ENCODE data around the gene FDX2.
A peak's percentile ranks its signal among the peaks of the same experiment; 100 is the strongest.

Gene FDX2

DNA sequence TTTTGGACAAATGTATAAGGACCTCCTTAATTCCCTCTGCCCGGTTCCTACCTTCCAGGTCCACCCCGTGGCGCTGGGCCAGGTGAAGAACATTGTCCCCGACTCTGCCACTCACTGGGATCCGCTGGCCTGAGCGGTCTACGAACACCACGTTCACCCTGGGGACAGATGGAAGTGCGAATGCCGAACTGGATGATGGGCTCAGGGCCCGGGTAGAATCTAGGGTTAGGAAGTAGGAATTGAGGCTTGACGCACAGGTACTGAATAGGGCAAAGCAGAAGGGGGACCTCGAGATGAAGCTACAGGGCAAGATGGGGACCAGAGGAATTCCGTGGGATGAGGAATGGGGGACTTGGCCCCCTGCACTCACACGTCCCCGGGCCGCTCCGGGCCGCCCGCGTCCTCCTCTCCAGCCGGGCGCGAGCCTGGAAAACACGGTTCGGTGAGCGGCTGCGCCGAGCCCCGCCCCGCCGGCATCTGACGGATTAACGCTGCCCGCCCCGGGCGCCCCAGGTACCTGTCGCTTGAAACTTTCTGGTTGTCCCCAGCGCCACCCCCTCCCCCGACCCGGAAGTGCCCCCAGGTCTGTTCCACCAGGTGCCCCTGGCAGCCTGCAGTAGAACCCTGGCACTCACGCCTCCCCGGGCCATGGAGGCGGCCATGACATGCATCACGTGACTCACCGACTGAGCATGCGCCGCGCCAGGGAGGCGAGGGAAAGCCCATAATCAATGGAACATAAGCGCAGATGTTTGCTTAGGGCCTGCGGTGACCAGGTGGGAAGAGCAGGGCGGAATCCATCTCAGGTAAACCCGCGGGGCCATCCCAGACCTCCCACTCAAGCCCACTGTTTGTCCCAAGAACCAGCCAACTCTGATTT, at the start of gene FDX2:
FDX2 (minus strand) TSS at position 681 of the 880 bp plus-strand sequence; CDS start at position 662, 19 bp downstream.
- Histone ChIP-seq H3K27ac (peak within 1 kb of the TSS; percentile 50 to 69), H3K4me1 (peaks cover 0 to 16% (median 10%) of the 10 kb centered on the region in 4 donors), H3K36me3 (peaks cover 27 to 59% (median 31%) of the 10 kb centered on the region in 3 donors), H3K4me3 (peak within 1 kb of the TSS; percentile 66 to 71), H3K9me3 (no peaks in the 10 kb centered on the region), H3K27me3 (no peaks in the 10 kb centered on the region)
- intact Hi-C loops (cut with DNase I; ENCODE audit: low total_unique reads): no loop called here
- TF ChIP-seq, protein P1, sequence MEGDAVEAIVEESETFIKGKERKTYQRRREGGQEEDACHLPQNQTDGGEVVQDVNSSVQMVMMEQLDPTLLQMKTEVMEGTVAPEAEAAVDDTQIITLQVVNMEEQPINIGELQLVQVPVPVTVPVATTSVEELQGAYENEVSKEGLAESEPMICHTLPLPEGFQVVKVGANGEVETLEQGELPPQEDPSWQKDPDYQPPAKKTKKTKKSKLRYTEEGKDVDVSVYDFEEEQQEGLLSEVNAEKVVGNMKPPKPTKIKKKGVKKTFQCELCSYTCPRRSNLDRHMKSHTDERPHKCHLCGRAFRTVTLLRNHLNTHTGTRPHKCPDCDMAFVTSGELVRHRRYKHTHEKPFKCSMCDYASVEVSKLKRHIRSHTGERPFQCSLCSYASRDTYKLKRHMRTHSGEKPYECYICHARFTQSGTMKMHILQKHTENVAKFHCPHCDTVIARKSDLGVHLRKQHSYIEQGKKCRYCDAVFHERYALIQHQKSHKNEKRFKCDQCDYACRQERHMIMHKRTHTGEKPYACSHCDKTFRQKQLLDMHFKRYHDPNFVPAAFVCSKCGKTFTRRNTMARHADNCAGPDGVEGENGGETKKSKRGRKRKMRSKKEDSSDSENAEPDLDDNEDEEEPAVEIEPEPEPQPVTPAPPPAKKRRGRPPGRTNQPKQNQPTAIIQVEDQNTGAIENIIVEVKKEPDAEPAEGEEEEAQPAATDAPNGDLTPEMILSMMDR (IDR thresholded peaks at IDR 0.05): no peak
- peak; percentile 84 to 88 for DNase-seq

DNA sequence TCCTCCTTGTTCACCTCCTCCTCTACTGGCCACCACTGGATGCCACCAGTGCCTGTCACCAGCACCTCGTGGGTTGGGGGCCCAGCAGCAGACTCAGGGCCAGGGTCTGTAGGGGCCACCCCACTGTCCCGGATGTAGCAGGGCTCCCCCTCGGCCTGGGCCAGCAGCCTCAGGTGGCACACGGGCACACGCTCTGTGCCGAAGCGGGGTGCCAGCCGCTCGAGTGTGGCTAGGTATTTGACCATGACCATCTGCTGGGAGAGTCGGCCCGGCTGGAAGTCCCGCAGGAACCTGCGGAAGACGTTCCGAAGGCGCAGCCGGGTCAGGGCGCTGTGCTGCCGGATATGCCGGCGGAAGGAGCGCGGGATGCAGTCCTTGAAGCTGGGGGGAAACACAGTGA, 49.7 kb upstream of the FDX2 start:
- Histone ChIP-seq H3K36me3 (peaks cover 55 to 99% (median 91%) of the 10 kb centered on the region in 3 donors), H3K4me1 (no peaks in the 10 kb centered on the region), H3K9me3 (no peaks in the 10 kb centered on the region), H3K4me3 (no peak overlapping the region), H3K27me3 (no peaks in the 10 kb centered on the region), H3K27ac (no peak overlapping the region)
- DNase-seq: no peak
- intact Hi-C loops (cut with DNase I; ENCODE audit: low total_unique reads): no loop called here
- TF ChIP-seq, protein P1 (IDR thresholded peaks at IDR 0.05): no peak

DNA sequence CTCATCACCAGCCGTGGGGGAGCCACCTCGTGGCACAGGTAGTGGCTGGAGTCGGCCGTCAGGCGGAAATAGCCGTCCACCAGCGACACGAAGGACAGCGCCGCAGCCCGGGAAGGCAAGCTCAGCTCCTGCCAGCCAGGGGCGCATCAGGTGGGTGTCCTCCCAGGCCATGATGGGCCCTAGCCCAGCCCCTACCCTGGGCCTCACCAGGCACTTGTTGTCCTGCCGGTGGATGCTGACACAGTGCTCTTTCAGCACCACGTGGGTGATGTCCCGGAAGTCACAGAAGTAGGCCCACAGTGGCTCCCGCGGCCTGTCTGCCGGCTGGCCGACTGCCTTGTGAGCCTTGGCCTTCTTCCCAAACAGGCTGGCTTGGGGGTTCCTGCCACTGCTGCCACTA, 48.8 kb upstream of the FDX2 start:
- Histone ChIP-seq H3K4me3 (no peak overlapping the region), H3K27ac (no peak overlapping the region), H3K27me3 (no peaks in the 10 kb centered on the region), H3K36me3 (peaks cover 58 to 99% (median 96%) of the 10 kb centered on the region in 3 donors), H3K9me3 (no peaks in the 10 kb centered on the region), H3K4me1 (no peaks in the 10 kb centered on the region)
- no peak for DNase-seq
- intact Hi-C loops (cut with DNase I; ENCODE audit: low total_unique reads): no loop called here
- TF ChIP-seq, protein P1 (IDR thresholded peaks at IDR 0.05): no peak

DNA sequence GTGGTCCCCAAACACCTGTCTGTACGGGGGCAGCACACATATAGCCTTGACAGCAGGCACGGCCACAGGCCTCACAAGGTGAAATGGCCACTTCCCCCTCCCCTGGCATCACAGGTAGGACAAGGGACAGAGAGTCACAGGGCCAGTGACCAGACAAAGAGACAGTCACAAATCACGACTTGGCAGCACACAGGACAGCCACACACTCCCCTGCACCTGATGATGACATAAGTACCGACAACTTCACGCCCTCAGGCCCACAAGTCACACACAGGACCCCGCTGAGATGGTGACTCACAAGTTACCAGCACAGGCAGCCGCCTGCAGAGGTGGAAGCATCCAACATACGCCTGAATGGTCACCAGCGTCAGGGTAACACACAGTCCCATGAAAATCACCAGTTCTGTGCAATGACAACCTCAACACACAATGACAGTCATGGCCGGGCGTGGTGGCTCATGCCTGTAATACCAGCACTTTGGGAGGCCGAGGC, 48.0 kb upstream of the FDX2 start:
- H3K4me3 ChIP-seq: no peak overlapping the region
- no peak for DNase-seq
- TF ChIP-seq, protein P1 (IDR thresholded peaks at IDR 0.05): no peak
- no peaks in the 10 kb centered on the region for H3K27me3 ChIP-seq
- intact Hi-C loops (cut with DNase I; ENCODE audit: low total_unique reads): no loop called here
- no peaks in the 10 kb centered on the region for H3K9me3 ChIP-seq
- H3K4me1 ChIP-seq: no peaks in the 10 kb centered on the region
- no peak overlapping the region for H3K27ac ChIP-seq
- H3K36me3 ChIP-seq: peaks cover 54 to 100% (median 96%) of the 10 kb centered on the region in 3 donors

DNA sequence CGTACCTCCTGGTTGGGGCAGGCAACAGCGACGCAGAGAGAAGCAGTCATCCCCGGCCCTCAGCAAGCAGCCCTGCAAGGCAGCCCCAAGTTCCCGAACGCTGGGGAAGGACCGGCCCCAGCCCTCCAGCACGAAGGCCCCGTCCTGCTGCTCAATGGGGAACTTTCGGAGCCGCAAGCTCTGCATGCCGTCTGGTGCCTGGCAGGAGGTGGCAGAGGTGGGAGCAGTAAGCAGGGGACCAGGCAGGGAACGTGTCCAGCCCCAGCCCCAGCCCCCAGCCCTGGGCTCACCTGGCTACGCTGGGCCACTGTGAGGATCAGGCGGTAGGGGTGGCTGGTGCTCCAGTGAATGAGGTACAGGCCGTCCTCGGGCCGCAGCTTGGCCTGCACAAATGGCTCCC, 46.4 kb upstream of the FDX2 start:
- intact Hi-C loops (cut with DNase I; ENCODE audit: low total_unique reads): no loop called here
- Histone ChIP-seq H3K4me3 (no peak overlapping the region), H3K9me3 (no peaks in the 10 kb centered on the region), H3K27me3 (no peaks in the 10 kb centered on the region), H3K27ac (no peak overlapping the region), H3K4me1 (no peaks in the 10 kb centered on the region), H3K36me3 (peaks cover 53 to 98% (median 93%) of the 10 kb centered on the region in 3 donors)
- no peak for DNase-seq
- TF ChIP-seq, protein P1 (IDR thresholded peaks at IDR 0.05): no peak
